Esophagus muscularis mucosa (tissue), 4 donors: ENCODE data around the gene TBRG1.

Source experiments
- EP300 ChIP-seq: sonication (generic); formaldehyde crosslinking; IDR thresholded peaks from one replicate; pipeline ENCODE4 v1.6.1; 2017; ENCODE audit warnings: antibody characterized with exemption
- POLR2A ChIP-seq: fragments of 450-650 bp; IDR thresholded peaks from one replicate; pipeline ENCODE4 v1.6.1; 2017; ENCODE audit warnings: antibody characterized with exemption, moderate library complexity, mild to moderate bottlenecking, low read depth
- POLR2AphosphoS5 ChIP-seq, 2 donors: sonication (generic); formaldehyde crosslinking; IDR thresholded peaks; one replicate each; pipeline ENCODE4 v1.6.1; 2017; ENCODE audit warnings: antibody characterized with exemption in 2 of 2
- TF ChIP-seq, protein P1 (sequence below), 3 experiments: fragments of 200-600 bp in 2 of 3; fragments of 450-650 bp in 1 of 3; sonication (generic) in 2 of 3; IDR thresholded peaks; one replicate each; pipeline ENCODE4 v1.5.1; 2017 to 2019; ENCODE audit warnings: antibody characterized with exemption in 3 of 3, mild to moderate bottlenecking in 2 of 3, moderate library complexity in 1 of 3

DNA sequence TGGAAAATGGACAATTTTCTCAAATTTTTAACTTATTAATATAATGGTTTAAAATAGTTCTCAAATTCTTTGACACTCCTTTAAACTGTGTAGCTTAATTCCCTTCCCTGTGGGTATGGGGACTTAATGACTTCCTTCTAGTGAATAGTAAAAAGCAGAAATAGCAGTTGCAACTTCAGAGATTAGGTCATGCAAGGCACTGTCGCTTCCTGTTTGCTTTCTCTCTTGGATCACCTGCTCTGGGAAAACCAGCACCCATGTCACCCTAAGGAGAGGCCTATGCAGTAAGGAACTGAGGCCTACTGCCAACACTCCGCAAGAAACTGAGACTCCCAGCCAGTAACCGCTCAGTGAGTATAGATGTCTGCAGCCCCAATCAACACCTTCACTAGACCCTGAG, 16.9 kb upstream of the TBRG1 start:
- TF ChIP-seq POLR2A (no peak), POLR2AphosphoS5 (IDR thresholded peaks at IDR 0.05) (no peak), EP300 (no peak)
- TF ChIP-seq, protein P1, sequence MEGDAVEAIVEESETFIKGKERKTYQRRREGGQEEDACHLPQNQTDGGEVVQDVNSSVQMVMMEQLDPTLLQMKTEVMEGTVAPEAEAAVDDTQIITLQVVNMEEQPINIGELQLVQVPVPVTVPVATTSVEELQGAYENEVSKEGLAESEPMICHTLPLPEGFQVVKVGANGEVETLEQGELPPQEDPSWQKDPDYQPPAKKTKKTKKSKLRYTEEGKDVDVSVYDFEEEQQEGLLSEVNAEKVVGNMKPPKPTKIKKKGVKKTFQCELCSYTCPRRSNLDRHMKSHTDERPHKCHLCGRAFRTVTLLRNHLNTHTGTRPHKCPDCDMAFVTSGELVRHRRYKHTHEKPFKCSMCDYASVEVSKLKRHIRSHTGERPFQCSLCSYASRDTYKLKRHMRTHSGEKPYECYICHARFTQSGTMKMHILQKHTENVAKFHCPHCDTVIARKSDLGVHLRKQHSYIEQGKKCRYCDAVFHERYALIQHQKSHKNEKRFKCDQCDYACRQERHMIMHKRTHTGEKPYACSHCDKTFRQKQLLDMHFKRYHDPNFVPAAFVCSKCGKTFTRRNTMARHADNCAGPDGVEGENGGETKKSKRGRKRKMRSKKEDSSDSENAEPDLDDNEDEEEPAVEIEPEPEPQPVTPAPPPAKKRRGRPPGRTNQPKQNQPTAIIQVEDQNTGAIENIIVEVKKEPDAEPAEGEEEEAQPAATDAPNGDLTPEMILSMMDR (IDR thresholded peaks at IDR 0.05) = no peak
